HG03064 (cell line): ENCODE results near the gene AP2A2.

Experiments used
- ATAC-seq: cut with Tn5 transposase; IDR thresholded peaks from one replicate; pipeline ENCODE4 v1.9.1; 2021; ENCODE audit warnings: low read depth; ENCODE audit not compliant: unreplicated experiment

Gene AP2A2

GRCh38 chr11:1052133-1053011, 126.7 kb downstream of the AP2A2 start:
- ATAC-seq, result no peak

- no peak for ATAC-seq
Observed at GRCh38 chr11:1053121-1053901, 127.6 kb downstream of the AP2A2 start.

GRCh38 chr11:1054143-1055108, 128.8 kb downstream of the AP2A2 start:
- ATAC-seq, result no peak

- ATAC-seq, result no peak
Observed at GRCh38 chr11:1055109-1055703, 129.5 kb downstream of the AP2A2 start.

GRCh38 chr11:1055990-1056771, 130.5 kb downstream of the AP2A2 start:
- no peak for ATAC-seq

GRCh38 chr11:1057806-1058205, 132.1 kb downstream of the AP2A2 start:
- ATAC-seq, result no peak

GRCh38 chr11:1059759-1060158, 134.1 kb downstream of the AP2A2 start:
- no peak for ATAC-seq

GRCh38 chr11:1060410-1060809, 134.7 kb downstream of the AP2A2 start:
- ATAC-seq, result no peak

GRCh38 chr11:1060852-1061616, 135.4 kb downstream of the AP2A2 start:
- ATAC-seq, result no peak
